DMS53 treated with DMSO at 0.1 percent for 48 hours (cell line): Measurements from ENCODE around the gene GMDS.
"Not testable (repeated sequence)": the region's sequence is repeated elsewhere in the genome, so short reads cannot be mapped to it uniquely, and the experiment has no call there.

Source experiments
- DNase-seq: peaks from one replicate; lab custom pipeline; 2025; ENCODE audit not compliant: unreplicated experiment; lab: John Stamatoyannopoulos, UW

GMDS gene

DNA sequence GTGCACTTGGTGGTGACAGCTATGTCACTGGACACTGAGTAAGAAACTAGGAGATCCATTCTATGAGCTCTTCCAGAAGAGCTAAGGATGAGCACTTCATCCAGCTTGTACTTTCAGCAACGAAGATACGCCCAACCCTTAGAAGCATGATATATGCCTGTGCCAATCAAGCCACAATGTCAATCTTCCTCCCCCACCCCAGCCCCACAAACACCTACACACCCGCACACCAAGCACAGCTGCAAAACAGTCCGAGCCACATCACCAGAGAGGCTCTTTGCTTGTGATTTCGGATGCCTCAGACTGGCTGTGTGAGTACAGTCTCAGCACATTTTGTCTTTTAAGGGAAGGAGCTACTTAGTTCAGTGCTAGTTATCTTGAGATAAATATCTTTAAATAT is 375.2 kb downstream of the GMDS start:
- no peak for DNase-seq

DNA sequence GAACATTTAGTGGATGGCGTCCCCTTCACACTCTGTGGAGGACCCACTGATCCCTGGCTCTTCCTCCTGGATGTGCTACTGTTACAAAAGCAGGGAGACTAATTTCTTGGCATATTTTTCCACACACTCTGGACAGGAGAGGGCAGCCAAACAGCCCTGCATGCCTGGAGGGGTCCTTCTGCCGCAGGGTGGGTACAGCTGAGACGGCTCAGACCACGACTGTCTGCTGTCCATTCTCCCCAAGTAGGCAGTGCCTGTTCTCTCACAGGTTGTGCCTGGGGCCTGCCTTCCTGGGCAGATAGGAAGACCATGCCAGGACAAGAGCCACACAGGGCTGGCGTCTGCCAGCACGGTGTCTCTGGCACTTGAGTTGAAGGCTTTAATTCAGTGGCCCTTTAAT is 375.6 kb downstream of the GMDS start:
- no peak for DNase-seq

DNA sequence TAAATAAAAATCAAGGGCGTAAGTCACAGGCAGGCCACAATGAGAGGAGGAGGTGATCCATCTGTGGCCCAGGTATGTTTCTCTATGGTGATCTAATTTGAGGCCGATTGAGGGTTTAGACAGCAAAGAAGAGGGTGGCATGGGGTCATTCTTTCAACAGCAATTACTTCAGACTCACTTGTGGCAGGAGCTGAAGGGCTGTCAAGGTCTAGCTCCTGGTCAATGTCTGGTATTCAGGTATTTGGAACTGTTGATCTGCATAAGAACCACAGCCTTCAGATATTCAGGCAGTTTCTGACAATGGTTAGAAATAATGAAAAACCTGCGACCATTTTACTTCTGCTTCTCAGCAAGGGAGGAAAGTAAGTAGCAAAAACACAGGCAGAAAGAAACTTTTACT is 376.1 kb downstream of the GMDS start:
- DNase-seq = no peak

DNA sequence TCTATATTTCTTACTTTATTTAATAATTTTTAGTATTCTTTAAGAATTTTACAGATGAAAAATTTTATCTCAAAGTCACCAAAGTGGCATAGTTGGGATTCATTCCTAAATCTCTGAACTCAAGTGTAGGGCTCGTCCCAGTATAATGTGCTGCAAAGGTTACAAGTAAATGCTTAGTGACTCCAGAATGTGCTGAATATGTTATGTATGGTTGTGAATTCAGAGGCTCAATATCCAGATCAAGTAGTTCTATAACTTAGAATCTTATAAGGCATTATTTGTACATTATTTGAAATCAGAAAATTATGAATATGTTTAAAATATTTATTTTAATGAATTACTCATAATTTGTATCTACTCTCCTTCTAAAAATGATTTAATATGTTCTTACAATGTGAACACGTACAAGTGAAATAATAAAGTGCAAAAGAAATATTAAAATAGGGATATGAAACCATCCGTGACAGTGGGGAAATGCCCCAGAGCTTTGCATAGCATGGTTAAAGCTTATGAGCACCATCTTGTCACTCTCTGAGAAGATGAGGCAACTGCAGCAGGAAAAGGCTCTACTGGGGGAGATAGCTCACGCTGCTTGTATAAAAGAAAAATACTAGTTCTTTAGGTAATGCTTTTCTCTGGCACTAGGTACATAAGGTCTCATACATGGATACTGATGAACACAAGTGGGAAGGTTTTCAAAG is 376.7 kb downstream of the GMDS start:
- no peak for DNase-seq

DNA sequence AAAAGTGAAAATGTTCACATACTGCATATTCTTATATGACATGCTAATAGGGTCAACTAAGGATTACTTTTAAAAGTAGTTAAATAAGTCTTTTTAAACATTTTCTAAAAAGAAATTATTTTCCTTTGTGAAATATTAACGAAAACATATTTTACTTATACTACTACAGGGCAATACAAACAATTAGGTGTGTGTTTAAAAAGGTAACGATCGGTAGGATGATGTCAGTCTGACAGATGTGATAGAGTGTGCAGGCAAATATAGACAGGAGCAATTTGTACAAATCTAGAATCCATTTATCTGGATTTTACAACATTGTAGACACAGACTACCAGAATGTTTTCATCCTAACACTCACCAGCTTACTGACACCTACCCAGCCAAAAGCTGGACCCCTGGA is 378.2 kb downstream of the GMDS start:
- DNase-seq = no peak

DNA sequence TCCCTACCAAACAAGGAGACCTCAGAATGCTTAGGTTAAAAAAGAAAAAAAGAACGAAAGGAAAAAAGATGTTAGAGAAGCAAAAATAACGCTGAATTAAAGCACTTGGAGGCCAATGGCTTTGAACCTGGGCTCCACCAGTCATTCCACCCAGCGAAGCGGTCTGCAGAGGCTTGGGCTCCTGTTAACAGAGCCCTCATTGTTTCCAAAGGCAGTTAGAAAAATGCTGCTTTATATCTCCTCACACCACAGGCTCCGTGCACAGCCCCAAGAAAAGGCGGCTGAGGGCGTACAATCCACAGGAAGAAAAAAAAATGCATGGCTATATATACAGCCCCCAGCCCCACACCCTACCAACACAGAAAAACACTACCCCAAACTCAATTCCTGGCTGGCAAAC is 379.8 kb downstream of the GMDS start:
- DNase-seq = no peak

DNA sequence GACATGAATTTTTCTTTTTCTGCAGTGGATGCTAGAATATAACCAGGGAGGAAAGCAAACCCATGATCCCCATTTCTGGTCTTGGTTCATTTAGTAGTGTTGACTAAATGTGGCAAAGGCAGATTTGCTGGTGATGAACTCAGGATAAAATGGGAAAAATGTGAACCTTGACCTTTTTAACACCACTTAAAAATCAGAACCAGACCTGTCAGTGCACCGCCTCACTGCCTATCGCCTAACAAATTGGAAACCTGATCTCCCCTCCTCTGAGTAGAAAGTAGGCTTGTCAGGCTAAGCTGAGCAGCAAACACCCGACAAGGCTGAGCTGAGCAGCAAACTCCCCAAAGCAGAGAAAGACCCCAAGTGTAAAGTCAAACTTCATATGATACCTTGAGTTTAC is 380.9 kb downstream of the GMDS start:
- DNase-seq = peak; percentile 82

DNA sequence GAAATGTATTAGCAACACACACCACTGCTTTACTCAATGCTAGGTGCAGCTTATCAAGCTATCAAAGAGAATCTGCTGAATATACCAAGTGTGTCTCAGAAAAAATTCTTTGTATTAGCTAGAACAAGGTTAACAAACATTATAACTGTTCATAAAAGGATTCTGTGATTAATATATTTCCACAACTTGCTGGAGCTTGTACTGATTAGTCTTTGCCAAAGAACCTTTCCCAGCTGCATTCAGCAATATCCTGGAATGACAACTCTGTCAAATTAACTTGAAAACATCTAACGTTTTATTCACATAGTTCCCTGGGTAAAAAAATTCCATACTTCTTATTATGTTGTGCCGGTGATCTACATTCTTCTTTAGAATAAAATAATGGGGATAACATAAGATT is 383.0 kb downstream of the GMDS start:
- DNase-seq = no peak

DNA sequence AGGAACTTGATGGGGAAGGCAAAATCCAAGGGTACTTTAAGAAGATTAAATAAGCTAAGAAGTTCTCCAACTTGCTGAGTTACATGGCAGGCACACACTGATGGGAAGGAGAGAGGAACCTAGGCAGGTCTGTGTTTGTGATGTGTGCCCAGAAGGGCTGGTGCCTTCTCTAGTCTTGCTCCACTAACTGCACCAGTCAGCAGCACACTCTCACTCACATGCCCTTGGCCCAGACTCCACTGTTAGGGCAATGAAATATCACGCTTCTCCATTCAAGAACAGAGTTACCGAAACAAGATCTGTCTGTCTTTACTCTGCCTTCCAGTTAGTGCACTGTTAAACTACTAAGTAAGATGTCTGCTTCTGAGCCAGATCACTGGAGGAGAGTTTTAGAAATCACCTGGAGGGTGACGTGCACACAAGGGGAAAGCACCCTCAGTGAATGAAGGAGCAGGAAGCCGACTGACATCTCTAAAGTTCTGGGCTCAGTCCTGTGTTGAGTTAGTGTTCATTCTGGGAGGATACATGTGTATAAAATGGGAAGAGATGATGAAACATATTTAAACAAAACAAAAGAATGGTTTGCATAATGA is 384.6 kb downstream of the GMDS start:
- no peak for DNase-seq

DNA sequence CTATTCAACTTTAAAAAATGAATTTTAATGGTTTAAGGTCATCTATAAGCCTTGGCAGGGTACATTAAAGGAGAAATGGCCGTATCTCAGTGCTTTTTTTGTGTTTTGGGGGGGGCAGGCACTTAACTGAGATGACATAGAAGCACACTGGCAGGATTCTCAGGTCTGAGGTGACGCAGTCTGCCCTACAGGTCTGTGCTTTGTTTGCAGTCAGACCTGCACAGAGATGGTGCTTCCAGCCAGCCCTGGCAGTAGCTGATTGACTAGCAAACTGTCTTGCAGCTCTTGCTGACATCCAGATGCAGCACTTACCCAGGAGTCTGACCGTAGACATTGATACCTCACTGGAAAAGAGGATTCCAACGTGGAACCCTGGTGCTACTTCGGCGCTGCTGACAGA is 386.5 kb downstream of the GMDS start:
- DNase-seq = no peak

DNA sequence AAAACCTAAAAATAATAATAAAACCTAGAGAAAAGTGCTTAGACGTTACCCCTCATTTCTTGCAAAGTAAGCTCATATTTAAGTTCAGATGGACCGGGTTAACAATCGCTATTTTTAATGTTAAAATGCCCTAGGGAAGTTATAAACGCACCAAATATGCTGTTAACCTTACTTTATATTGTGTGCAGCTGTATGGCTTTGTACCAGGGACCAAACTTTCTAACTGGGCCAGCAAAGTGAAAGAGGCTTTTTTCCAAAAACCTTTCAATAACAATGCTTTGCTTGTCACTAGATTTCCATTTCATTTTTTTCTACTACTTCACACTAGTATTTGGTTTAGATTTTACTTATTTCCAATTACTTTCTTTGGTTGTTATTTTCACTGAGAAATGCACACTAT is 387.2 kb downstream of the GMDS start:
- DNase-seq = no peak

DNA sequence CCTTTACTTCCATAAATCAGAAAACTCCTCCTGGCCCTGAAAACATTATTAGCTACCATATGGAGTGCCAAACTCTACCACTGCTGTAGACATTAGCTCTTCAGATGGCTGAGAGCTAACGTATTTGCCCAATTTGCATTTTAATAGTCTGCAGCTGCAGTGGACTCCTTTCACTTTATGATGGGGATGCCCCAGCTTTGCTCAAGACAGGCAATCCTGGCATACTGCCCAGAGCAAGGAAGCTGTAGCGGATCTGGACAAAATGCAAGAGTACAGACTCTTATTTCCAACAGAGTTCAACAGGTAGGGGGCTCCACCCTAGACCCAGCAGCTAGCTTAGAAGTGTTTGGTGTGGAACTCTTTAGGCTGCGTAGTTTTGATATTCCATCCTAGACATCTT is 389.0 kb downstream of the GMDS start:
- peak; percentile 62 for DNase-seq

DNA sequence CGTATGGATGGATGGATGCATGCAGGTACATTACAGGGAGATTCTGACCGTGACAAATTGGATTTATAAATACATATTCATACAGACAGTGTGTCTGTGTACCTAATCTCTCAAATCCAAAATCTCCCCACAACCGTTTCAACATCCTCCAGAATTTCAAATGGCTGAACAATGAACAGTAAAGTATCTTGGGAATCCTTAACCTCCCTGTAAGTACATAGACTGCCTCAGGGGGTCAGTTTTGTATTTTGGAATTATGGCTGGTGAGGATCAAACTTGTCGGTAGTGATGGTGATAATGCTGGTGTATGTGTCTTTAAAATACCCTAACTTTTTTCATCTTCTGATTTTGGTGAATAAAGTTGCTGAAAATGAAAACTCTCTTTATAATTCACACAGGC is 389.5 kb downstream of the GMDS start:
- DNase-seq = no peak

DNA sequence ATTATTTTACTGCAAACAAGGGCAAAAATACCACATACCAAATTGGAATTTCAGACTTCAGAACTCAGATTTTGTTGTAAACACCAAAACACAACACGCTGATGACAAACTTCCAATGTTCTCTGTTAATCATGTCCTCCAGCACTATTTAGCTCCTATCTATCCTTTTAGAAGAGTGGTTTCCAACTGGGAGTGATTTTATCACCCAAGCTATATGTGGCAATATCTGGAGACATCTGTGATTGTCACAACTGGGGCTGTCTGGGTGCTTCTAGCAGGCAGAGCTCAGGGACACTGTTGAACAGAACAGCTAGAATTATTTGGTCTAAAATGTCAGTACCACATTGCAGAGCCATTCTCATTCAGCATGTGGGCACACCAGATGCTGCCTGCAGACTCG is 391.1 kb downstream of the GMDS start:
- DNase-seq = no peak

DNA sequence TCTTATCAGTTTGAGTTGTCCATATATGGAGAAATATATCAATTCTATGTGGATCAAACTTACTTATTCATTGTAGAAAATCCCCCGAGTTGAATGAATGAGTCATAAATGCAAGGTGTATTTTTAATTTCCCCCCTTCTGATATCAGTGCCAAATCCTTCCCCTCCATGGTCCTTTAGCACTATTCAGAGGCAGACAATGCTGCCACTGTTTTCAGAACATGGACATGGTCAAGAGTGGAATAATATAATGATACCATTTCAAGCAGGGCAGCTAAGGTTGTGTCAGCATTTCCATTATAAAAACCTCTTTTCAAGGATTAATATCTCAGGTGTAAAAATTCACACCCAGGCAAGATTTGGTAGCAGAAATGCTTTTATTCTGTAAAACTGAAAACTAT is 391.6 kb downstream of the GMDS start:
- DNase-seq = no peak

DNA sequence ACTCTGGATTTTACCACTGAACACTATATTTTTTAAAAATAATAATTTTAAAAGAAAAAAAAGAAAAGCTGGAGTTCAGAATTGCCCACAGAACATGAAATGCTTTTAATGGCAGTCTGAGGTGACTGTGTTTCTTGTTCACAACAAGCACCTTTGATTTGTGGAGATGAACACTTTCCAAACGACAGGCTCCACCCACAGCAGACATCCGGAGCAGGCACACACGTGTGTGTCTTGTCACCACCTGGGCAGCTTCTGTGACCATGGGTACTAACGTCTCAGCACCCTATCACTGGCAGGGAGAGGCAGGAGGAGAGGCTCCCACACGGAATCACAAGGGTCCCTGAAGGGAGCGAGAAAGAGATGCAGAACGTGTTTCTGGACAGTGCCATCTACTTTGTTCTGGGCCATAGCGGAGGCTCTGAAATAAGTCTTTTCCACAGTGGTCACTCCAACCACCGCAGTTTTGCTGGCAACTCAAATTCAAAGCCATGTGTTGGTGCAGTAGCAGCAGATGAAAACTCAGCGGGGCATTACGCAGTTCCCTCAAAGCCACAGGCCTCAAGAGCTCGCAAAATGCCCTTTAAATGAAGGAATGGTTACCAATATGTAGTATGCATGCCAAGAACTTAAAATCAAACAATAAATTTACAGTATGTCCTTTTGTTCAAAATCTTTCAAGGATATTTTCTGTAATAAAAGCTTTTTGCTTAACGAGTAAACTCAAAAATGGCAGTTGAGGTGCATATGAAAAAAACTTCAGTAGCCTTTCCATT is 393.5 kb downstream of the GMDS start:
- DNase-seq = no peak

DNA sequence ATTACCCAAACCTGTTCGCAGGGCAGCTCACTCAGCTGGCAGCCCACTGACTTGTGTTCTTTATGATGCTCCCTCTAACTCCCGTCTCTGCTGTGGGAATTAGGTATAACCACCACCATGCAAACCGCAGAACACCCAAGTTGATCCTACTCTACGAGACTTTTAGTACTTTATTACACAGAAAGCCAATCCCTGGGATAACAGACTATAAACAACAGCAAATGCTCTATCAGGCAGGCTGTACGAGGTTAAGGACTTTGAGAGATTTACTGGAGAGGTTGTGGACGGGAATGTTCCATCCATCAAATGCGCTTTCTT is 394.6 kb downstream of the GMDS start:
- DNase-seq = no peak

DNA sequence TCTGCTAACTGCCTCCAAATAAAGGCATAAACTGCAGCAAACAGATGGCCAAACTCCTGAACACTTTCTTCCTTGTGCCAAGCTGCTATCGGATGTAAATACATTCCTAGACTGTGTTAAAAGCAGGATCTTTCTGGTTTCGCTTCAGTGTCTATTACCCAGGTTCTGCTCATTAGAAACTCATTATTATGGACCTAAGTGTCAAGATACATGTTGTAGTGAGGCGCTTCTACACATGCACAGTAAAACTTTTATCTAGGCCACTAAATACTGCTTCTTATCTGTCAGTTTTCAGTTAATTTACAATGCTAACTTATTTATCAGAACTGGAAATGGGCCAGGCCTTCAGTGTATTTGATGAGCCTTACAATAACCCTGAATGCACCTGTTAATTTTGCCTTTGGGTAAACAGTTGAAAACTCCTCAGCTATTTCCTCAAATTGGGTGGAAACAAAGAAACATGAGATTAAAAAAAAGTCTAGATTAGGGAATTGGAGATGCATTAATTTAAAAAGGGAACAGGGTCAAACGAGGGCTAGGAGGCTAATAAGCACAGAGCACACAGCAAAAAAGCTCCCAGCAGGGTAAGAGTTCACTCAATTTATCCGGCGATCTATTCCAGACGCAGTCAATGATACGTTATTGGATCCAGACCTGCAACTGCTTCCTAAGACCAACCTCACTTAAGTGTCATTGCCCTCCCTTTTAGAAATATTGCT is 395.1 kb downstream of the GMDS start:
- no peak for DNase-seq

DNA sequence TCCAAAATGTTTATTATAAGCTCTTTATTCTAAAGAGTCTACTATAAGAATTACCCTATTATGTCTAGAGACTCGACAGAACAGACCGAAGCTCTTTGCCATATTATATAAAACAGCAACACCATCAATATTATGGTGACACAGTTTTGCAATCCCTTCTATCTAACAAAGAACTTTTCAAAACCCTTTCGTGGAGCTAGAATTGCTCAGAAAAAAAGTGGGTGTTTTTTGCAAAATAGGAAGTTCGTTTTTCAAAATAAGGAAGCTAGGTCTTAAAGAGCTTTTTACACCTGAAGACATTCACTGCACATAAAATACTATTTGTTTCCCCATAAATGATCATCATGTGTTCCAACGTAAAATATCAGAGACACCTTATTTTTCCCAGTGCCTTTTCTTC is 395.7 kb downstream of the GMDS start:
- no peak for DNase-seq

DNA sequence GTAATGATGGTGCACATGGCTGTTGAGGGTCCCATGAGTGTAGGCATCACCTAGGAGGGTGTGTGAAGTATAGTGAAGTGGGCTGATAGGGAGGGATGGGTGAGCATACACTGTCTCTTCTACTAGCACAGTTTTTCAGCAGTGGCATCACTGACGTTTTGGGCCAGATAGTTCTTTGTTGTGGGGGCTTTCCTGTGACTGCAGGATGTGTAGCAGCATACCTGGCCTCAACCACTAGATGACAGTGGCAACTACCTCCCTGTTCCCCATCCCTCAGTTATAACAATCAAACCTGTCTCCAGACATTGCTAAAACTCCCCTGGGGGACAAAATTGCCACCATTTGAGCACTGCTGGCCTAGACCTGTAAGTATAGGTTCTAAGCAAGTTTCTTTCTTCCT is 396.7 kb downstream of the GMDS start:
- DNase-seq = no peak

DNA sequence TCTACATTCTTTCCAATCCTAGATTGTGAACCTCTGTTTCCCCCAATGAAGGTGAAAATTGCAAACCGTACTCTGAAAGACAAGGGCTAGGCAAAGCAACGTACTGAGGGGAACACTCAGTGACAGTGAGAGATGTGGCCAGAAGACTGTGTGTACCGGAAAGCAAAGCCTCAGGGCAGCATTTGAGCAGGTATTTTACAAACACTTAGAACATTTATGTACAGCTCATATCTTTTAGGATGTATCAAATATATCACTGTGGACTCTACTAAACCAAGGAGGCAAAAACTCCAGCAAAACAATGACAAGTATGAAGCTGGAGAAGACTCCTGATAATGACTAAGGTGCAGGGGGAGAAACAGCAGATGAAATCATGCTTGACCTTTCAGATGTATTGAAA is 398.8 kb downstream of the GMDS start:
- no peak for DNase-seq

DNA sequence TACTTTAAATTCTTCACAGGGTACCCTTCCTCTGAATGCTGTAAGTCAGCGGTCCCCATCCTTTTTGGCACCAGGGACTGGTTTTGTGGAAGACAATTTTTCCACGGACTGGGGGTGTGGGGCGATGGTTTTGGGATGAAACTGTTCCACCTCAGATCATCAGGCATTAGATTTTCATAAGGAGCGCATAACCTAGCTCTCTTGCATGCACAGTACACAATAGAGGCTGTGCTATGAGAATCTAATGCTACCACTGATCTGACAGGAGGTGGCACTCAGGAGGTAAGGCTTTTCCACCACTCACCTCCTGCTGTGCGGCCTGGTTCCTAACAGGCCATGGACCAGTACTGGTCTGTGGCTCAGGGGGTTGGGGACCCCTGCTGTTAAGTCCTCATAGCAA is 399.9 kb downstream of the GMDS start:
- not testable (repeated sequence) for DNase-seq
